Hepatocyte (in vitro differentiated cells): Measurements from ENCODE around the gene GLP2R.

ENCODE experiments used
- EZH2phosphoT487 ChIP-seq: fragments of 200-600 bp; sonication (generic); IDR thresholded peaks from one replicate; pipeline ENCODE4 v1.6.1; 2018; ENCODE audit warnings: antibody characterized with exemption, mild to moderate bottlenecking, low read depth, moderate library complexity; ENCODE audit not compliant: unreplicated experiment, severe bottlenecking
- TF ChIP-seq, protein P1 (sequence below): fragments of 200-600 bp; sonication (generic); IDR thresholded peaks from 2 replicates; pipeline ENCODE4 v1.5.1; 2016; ENCODE audit warnings: antibody characterized with exemption, mild to moderate bottlenecking; ENCODE audit not compliant: poor library complexity

DNA sequence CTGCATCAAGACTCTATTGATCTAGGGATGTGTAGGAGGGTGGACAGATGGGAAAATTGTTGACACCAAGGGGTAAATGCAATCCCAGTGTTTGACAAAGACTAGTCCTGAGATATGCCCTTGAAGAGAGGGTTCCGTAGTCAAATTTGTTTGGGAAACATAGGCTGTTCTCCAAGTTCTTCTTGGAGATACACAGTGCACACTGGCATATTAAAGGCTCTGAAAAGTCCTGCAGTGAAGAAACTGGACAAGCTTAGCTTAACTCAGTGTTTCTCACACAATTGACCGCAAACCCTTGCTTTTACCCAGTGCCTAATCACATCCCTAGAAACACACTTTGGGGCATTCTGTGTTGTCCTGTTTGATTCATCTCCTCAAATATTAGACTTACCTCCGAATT is 45.2 kb upstream of the GLP2R start:
- TF ChIP-seq, protein P1, sequence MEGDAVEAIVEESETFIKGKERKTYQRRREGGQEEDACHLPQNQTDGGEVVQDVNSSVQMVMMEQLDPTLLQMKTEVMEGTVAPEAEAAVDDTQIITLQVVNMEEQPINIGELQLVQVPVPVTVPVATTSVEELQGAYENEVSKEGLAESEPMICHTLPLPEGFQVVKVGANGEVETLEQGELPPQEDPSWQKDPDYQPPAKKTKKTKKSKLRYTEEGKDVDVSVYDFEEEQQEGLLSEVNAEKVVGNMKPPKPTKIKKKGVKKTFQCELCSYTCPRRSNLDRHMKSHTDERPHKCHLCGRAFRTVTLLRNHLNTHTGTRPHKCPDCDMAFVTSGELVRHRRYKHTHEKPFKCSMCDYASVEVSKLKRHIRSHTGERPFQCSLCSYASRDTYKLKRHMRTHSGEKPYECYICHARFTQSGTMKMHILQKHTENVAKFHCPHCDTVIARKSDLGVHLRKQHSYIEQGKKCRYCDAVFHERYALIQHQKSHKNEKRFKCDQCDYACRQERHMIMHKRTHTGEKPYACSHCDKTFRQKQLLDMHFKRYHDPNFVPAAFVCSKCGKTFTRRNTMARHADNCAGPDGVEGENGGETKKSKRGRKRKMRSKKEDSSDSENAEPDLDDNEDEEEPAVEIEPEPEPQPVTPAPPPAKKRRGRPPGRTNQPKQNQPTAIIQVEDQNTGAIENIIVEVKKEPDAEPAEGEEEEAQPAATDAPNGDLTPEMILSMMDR: no peak
- no peak for TF ChIP-seq EZH2phosphoT487
